Activated naive CD4-positive, alpha-beta T cell treated with anti-CD3 and anti-CD28 coated beads, Interleukin-2, amount 50 U/mL, for 16 hours (primary cell): ENCODE measurements around the gene ACADVL.

Source experiments
- DNase-seq: peaks from one replicate; pipeline ENCODE4 v3.0.0-alpha.2; 2020

ACADVL gene

DNA sequence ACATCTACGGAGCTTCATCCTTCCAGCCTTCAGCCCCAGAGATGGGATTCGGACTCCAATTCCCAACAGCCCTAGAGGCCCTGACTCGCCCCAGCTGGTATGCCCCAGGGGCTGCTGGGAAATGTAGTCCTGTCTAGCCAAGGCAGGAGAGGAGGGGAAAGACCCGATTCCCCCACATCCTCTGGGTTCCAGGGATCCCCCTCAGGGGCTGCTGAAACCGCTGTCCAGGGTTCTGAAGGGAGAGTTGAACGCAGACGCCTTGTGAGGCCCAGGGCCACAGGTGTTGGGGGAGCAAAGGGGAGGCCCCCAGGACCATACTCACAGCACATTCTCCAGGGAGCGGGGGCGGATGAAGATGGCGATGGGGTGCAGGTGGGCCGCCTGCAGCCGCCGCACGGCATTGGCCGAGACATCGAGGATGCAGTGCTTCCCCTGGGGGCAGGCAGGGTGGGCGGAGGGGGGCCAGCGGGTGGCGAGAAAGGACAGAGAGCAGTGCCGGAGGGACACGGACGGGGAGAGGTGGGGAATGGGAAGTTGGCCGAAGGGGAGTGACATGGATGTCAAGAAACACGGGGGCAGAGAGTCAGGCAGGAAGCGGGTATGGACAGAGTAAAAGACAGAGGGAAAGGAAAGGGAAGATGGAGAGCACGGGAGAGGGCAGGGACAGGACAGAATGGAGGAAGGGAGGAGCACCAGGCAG is 28.0 kb upstream of the ACADVL start:
- peak; percentile 25 for DNase-seq

DNA sequence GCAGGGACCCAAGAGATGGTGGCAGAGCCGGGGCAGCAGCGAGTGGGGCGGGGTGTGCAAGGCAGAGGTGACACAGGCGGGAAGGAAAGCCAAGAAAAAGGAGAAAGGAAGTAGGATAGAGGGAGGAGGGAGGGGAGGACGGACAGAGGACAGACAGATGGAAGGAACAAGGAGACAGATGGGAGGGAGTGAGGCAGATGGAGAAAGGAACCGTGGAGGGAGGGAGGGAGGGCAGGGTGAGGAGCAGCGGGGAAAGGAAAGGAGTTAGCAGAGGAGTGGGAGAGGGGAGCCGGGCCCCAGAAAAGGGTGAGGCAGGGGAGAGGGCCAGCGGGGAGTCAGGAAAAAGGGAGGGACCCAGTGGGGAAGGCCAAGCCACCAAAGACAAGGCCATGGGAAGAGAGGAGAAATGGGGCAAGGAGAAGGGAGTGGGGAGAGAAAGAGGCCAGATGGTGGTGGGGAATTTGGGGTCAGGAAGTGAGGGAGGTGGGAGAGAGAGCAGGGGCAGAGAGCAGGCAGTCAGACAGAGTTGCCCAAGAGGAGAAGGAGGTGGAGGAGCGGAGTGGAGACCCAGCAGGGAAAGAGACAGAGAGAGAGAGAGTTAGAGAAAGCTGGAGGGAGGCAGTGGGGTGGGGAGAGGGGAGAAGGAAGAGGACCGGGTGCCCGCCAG is 27.3 kb upstream of the ACADVL start:
- DNase-seq = no peak

DNA sequence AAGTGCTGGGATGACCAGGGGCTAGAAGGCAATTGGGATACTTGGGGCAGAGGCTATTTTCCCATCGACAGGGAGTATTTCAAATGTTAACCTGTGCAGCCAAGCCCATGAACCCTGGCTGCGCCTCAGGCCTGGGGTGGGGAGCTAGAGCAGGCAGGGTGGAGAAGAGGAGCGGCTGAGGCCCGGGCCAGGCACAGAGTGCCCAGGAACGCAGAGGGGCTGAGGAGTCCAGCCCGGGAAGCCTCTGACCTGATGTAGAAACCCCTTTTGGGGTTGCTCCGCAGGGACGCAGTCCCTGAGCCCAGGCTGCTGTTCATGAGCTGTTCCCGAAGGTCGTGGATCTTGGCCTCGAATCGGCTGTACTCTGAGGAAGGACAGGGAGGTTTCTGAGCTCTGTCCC is 23.8 kb upstream of the ACADVL start:
- no peak for DNase-seq

DNA sequence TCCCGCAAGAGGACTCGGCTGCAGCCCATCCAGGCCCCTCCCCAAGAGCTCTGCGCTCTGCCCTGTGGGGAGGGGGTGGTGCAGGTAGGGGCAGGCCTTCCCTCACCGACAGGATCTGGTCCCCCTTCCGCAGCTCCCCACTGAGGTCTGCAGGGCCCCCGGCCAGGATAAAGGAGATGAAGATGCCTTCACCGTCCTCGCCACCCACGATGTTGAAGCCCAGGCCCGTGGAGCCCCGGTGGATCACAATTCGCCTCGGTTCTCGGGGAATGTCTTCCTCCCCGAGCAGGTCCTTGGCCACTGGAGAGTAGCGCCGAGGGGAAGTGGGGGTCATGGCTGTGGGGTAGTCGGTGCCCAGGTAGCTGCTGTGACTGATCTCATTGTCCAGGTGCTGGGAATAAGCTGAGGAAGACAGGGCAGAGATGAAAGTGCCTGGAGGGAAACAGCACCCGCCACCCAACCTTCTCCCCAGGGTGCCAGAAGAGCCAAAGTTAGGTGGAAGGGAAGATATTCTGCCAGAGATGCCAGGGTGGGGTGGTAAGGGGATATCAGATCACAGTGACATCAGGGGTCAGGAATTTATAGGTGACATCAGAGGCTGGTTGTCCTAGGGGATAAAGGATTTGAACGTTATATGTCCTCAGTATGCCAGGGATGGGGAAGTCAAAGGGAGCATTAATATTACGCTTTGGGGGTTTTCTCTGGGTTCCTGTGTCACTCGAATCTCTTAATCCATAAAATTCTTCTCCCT is 22.9 kb upstream of the ACADVL start:
- no peak for DNase-seq

GRCh38 chr17:7203391-7203790 is 16.3 kb upstream of the ACADVL start:
- DNase-seq = no peak

DNA sequence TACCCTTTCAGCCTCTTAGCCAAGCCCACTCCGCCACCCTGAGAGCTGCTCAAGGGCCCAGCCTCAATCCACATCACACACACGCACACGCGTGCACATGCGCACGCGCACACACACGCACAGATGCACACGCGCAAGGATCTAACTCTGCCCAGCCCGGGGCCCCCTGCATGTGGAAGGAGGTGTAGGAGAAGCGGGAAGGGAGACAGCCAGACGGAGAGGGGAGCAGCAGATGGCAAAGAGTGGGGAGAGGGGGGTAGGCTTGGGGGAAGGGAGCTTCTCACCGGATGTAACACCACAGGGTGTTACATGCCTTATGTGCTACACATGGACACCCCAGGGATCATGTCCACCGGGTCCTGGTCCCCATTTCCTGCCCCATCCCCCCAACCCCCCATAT is 15.4 kb upstream of the ACADVL start:
- no peak for DNase-seq

DNA sequence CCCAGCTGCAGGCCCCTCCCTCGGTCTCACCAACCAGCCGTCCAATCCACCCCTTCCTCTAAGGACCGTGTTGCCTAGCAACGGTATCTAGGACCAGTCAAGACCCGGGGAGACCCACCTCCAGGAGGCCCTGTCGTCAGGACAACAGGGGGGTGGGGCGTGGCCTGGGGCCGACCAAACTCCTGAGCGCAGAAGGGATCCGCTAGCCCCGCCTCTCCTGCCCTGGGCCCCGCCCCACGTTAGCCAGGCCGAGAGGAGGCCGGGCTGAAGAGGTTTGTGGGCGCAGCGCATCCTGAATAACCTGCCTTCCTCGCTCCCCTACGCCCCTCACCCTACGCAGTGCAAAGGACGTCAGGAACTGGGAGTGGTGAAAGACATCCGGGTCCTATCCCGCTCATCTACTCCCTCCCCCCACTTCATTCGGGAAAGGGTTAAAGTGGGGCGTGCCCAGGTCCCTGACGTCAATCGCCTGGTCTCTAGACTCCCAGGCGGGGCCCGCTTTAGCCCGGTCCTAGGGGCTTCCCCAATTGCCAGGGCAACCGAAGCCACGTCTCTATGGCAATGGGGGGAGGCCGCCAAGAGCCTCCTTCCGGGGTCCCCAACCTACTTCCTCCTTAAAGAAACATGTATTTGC is 14.8 kb upstream of the ACADVL start:
- peak; percentile 89 for DNase-seq

DNA sequence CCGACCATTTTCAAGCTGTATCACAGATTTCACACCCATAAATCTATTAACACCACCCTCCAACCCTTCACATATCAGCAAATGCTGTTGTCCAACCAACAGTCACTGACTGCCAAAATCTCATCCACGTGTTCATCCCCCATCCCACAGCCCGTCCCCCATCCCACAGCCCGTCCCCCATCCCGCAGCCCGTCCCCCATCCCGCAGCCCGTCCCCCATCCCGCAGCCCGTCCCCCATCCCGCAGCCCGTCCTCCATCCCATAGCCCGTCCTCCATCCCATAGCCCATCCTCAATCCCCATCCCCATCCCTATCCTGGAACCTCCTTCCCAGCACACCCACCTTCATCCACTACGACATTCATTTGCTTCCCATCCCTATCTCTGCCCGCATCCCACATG is 14.2 kb upstream of the ACADVL start:
- DNase-seq = no peak

DNA sequence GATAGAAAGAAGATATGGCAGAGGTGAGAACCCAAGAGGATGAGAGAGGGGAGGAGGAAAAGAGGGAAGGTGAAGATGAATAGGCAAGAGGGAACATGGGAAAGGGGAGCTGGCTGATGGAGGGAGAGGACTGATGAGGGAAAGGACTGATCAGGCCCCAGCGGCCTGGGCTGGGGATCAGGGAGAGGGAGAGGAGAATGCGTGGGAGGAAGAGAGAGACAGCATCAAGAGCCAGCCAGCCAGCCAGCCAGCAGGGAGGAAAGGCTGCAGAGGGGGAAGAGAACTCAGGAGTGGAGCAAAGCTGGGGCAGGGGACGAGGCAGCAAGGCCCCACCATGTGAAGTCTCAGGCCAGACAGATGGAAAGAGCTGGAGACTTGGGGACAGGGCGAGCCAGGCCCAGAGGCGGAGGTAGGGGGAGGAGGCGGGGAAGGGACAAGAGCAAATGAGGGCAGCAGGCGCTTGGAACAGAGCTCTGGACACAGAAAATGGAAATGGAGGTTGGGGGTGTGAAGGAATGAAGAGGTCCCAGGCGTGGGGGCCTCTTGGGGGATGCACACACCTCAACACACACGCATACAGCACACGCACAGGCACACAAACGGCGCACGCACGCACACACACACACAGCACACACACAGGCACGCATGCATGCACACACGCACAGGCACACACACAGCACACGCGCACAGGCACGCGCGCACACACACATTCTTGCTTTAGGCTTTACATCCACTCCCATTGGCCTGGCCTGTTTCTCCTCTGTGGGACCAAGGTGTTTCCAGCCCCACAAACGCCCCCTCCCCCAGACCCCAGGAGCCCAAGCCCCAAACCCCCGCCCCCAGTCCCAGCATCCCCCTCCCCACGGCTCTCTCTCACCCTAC is 12.4 kb upstream of the ACADVL start:
- DNase-seq = no peak

GRCh38 chr17:7208027-7208571 is 11.6 kb upstream of the ACADVL start:
- DNase-seq = no peak

GRCh38 chr17:7208754-7209460 is 10.8 kb upstream of the ACADVL start:
- DNase-seq = no peak

DNA sequence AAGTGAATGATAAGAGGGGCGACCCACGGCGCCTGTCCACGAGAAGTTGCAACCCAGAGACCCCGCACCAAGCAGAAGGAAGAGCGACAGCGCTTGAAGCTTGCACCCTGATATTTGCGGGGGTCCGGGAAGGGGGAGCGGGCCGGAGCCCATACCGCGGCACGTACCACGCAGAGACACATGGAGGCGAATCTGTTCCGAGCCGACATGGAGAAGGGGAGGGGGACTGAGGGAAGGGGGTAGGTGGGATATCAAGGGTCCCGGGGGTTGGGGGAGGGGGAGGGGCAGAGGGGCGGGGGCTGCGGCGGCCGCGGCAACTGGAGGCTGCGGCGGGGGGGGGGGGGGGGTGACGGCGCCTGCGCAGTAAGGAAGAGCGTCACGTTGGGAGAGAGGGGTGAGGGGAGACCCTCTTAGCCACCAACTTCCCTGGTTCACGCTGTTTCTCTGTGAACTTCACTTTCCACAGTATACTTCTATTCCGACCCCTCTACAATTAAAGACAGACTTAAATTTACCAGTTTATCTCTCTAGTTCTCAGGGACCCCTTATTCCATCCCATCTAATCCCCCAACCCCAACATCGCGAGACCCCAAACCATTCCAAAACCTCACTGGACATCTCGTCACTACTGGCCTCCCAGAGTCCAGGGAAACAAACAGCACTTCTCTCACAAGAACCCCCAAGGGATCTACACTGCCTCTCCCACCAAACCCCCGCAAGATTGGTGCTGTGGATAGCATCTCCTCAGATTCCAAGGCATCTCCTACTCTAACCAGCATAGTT is 8.1 kb upstream of the ACADVL start:
- DNase-seq = no peak

- DNase-seq = no peak
Measured at GRCh38 chr17:7213895-7214299, 5.8 kb upstream of the ACADVL start.

DNA sequence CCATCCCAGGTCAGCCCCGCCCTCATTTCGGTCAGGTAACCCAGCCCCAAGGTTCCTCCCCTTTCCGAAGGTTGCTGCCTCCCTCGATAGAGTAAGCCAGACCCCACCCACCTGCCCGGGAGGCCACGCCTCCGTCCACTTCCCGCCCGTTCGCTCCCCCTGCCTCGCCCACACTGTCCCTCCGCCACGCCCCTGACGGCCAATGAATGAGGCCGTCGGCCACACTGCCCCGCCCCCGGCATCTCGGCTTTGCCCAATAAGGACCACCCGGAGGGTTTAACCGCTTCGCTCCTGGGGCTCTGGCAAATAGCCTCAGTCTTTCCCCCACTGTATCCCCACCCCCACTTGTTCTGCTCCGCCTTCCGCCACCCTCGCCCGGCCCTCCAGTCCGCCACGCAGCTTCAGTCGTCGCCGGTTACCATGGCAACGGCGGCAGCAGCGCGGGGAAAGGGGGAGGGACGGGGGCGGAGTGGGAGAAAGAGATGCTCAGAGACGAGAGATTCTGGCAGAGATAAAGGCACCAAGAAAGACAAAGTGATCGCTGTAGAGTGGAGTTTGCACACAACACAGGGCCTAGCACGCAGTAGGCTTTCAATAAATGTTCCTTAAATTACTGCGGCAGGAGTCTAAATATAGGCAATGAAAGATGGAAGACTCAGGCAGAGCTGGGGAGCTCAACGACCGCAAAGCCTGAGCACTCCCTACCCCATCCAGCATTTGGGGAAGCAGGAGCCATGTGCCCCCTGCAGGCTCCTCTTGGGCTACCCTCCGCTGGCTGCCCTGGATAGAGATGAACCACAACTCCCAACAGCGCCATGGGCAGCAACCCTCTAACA is 5.2 kb upstream of the ACADVL start:
- peak; percentile 100 for DNase-seq

DNA sequence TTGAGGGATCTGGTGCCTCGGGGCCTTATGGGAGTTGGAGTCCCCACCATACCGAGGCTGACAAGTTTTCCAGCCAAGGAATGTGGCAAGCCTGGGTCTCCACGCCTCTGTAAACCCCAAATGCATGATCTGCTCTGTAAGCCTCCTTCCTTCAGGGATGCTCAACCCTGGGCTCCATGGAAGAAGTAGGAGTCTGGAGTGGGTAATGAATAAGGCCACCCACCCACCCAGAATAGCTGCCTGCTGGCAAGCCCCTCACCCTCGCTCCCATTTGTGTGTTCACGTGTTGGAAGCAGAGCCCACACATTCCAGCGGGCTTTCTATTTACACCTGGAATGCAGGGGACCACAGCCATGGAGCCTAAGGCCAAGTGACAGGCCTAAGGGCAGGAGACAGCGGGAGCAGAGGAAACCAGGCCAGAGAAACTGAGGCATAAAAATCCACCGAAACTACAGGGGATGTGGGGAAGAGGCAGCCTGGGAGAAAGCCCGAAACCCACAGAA is 4.6 kb upstream of the ACADVL start:
- no peak for DNase-seq

GRCh38 chr17:7215652-7216180 is 4.0 kb upstream of the ACADVL start:
- no peak for DNase-seq

DNA sequence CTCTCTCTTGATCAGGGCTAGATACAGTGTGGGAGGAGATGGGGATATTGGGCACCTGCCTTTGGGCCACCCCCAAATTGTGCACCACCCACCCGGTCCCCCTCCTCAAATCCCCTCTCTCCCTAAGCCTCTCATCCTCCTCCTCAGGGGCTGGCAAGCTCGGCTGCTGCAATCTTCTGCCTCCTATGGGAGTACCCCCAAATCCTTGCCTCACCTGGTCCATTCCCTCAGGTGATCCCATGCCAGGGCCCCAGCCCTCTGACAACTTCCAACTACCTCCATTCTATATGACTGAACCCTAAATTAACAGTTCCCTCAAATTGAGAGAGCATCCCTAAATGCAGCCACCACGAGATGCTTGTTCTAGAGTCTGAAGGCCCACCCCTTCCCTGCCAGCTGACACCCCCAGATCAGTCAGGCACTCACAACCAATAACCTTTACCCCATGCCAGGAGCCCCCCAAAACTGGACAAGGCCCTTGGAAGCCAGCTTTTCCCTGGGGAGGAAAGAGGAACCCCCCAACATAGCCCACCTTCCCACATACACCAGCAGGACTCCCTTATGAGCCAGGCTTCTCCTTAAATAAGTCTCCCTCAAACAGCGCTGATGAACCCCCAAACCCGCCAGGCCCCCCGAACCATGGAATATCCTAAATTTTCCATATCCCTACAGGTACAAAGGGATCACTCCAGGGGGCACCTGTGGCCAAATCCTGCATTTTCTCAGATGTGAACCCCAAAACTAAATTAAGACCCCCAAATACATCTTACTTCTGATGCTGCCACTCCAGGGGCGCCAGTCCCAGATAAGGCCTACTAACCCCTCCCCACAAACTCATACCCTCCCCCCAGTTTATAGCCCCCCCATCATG is 3.3 kb upstream of the ACADVL start:
- no peak for DNase-seq
